GM12878 (cell line): Measurements from ENCODE around the gene OR2H2. TPM values are rescaled to one million over a fixed set of nuclear protein-coding genes. Genes with fewer than 3 reads are reported as not detected.
A peak's percentile ranks its signal among the peaks of the same experiment; 100 is the strongest.

Experiments
- BHLHE40 ChIP-seq, 2 experiments: fragments of 450-650 bp in 1 of 2; IDR thresholded peaks; 2 replicates each; pipeline ENCODE4 v1.6.1; 2011 to 2017; ENCODE audit warnings: low read depth in 2 of 2, borderline replicate concordance in 1 of 2, improper control_type of control experiment in 1 of 2, low read length in 1 of 2, mild to moderate bottlenecking in 1 of 2
- HCFC1 ChIP-seq: fragments of 150-350 bp; IDR thresholded peaks from 2 replicates; pipeline ENCODE4 v1.6.1; 2014; ENCODE audit warnings: low read length
- ZNF622 ChIP-seq: fragments of 450-650 bp; IDR thresholded peaks from 2 replicates; pipeline ENCODE4 v1.6.1; 2017; ENCODE audit warnings: mild to moderate bottlenecking, inconsistent platforms
- polyA plus RNA-seq, 11 experiments: library from polyadenylated mRNA; depleted of rRNA in 4 of 11; unstranded in 6 of 11; stranded (reverse) in 5 of 11; fragments of >200 nt; fragmentation: Nextera tagmentation in 4 of 11; fragmentation: Illumina TruSeq in 1 of 11; extraction: Ambion mirVana in 4 of 11; extraction: Trizol in 1 of 11; gene quantifications; 1 replicate in 1 of 11; 2 replicates in 10 of 11; pipeline versions ENCODE4 v1.2.1 to v1.2.3, GENCODE V29; 2011 to 2016; ENCODE audit warnings: inconsistent platforms in 2 of 11, missing spikeins in 2 of 11, low read depth in 1 of 11
- total RNA-seq, 4 experiments: library from RNA; depleted of rRNA in 3 of 4; stranded (reverse); fragments of >200 nt in 3 of 4; fragmentation: Illumina TruSeq in 1 of 4; extraction: Trizol in 1 of 4; gene quantifications; 2 replicates each; pipeline versions ENCODE4 v1.2.1 to v1.2.3, GENCODE V29; 2013 to 2021
- TF ChIP-seq, protein P1 (sequence below): IDR thresholded peaks from 2 replicates; pipeline ENCODE4 v1.6.1; 2012; ENCODE audit warnings: mild to moderate bottlenecking, low read depth, low read length
- TF ChIP-seq, protein P2 (sequence below): IDR thresholded peaks from 2 replicates; pipeline ENCODE4 v1.6.1; 2011; ENCODE audit warnings: borderline replicate concordance, low read depth, mild to moderate bottlenecking, moderate library complexity, low read length; ENCODE audit not compliant: insufficient read depth, poor library complexity, severe bottlenecking
- TF ChIP-seq, protein P3 (sequence below): fragments of 450-650 bp; IDR thresholded peaks from 2 replicates; pipeline ENCODE4 v1.6.1; 2017; ENCODE audit warnings: low read depth, mild to moderate bottlenecking, moderate library complexity

Gene OR2H2
- total and polyA plus RNA-seq, 10 of the 15 experiments (the other 5 are each of a cell fraction or from before 2014, with no cell fraction given), result not detected

DNA sequence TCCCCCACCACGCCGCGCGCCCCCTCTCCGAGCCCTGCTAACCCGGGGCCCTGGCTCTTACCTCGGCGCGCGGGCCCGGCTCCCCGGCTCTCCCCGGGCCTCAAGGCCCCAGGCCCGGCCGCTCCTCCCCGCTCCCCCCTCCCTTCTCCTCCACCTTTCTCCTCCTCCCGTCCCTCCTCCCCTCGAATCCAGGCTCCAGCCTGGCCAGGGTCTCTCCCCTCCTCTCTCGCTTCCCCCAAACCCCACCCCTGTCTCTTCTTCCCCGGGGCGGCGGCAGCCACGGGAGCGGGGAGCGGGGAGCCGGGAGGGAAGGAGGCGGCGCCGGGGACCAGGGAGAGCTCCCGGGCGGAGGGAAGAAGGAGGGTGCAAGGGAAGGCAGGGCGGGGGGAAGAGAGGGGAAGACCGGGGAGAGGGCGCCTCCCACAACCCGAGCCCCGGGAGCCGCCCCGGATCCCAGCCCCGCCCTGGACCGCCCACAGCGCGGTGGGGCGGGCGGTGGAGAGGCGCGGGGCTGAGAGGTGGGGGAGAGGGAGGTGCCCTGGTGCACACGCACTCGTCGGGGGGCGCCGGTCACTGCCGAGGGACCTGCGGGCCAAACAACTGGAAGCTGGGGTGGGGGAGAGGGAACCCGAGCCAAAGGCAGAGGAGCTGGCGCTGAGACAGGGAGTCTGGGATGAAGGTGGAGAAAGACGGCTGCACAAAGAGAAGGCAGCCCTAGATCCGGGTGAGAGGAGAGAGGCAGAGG lies 48.0 kb downstream of the OR2H2 start, which contains the start of gene GABBR1 (continued):
- TF ChIP-seq, protein P1, sequence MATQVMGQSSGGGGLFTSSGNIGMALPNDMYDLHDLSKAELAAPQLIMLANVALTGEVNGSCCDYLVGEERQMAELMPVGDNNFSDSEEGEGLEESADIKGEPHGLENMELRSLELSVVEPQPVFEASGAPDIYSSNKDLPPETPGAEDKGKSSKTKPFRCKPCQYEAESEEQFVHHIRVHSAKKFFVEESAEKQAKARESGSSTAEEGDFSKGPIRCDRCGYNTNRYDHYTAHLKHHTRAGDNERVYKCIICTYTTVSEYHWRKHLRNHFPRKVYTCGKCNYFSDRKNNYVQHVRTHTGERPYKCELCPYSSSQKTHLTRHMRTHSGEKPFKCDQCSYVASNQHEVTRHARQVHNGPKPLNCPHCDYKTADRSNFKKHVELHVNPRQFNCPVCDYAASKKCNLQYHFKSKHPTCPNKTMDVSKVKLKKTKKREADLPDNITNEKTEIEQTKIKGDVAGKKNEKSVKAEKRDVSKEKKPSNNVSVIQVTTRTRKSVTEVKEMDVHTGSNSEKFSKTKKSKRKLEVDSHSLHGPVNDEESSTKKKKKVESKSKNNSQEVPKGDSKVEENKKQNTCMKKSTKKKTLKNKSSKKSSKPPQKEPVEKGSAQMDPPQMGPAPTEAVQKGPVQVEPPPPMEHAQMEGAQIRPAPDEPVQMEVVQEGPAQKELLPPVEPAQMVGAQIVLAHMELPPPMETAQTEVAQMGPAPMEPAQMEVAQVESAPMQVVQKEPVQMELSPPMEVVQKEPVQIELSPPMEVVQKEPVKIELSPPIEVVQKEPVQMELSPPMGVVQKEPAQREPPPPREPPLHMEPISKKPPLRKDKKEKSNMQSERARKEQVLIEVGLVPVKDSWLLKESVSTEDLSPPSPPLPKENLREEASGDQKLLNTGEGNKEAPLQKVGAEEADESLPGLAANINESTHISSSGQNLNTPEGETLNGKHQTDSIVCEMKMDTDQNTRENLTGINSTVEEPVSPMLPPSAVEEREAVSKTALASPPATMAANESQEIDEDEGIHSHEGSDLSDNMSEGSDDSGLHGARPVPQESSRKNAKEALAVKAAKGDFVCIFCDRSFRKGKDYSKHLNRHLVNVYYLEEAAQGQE, result peak; percentile 40; the same call in 1 of the 2 replicates
- TF ChIP-seq, protein P2, sequence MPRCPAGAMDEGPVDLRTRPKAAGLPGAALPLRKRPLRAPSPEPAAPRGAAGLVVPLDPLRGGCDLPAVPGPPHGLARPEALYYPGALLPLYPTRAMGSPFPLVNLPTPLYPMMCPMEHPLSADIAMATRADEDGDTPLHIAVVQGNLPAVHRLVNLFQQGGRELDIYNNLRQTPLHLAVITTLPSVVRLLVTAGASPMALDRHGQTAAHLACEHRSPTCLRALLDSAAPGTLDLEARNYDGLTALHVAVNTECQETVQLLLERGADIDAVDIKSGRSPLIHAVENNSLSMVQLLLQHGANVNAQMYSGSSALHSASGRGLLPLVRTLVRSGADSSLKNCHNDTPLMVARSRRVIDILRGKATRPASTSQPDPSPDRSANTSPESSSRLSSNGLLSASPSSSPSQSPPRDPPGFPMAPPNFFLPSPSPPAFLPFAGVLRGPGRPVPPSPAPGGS, result no peak
- TF ChIP-seq HCFC1 (no peak), ZNF622 (no peak), BHLHE40 (IDR thresholded peaks at IDR 0.05; ENCODE audit: borderline replicate concordance in 1 of 2, low read depth in 2 of 2, low read length in 1 of 2) (0 out of 4 replicates have a peak, but pooled peaks of 1 of the 2 experiments have one; percentile 23)
- TF ChIP-seq, protein P3, sequence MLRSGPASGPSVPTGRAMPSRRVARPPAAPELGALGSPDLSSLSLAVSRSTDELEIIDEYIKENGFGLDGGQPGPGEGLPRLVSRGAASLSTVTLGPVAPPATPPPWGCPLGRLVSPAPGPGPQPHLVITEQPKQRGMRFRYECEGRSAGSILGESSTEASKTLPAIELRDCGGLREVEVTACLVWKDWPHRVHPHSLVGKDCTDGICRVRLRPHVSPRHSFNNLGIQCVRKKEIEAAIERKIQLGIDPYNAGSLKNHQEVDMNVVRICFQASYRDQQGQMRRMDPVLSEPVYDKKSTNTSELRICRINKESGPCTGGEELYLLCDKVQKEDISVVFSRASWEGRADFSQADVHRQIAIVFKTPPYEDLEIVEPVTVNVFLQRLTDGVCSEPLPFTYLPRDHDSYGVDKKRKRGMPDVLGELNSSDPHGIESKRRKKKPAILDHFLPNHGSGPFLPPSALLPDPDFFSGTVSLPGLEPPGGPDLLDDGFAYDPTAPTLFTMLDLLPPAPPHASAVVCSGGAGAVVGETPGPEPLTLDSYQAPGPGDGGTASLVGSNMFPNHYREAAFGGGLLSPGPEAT, result no peak
